Measurements from ENCODE around the gene FOXO1. TPM values are rescaled to one million over a fixed set of nuclear protein-coding genes. Genes with fewer than 3 reads are reported as not detected.

FOXO1 gene
- total and polyA plus RNA-seq, 2 donors (not counting 1 experiment from before 2014, with no cell fraction given) = 1.9 to 2.5 TPM

DNA sequence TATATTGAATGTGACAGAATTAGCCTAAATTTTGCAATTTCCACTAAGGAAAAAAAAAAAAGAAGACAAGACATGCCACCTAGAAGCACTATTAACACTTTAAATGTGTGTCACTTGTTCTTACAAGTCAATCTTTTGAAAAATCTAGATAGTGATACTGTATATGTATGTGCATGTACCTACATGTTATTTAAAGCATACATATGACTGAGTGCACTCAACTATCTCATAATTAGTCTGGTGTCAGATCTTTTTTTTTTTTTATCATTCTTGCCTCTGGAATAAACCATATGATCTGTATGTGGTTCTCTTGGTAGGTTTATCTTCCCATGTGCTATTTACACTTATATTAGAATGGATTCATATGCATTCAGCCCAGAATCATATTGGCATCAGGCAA, 62.3 kb downstream of the FOXO1 start:
- Histone ChIP-seq H3K4me1 (ENCODE audit: control insufficient read depth, extremely low read depth, insufficient read depth, low read length) (no peaks in the 10 kb centered on the region), H4K20me1 (ENCODE audit: control insufficient read depth, extremely low read depth, insufficient read depth, low read length) (no peaks in the 10 kb centered on the region), H3K79me2 (ENCODE audit: control insufficient read depth, insufficient read depth, low read length) (no peaks in the 10 kb centered on the region), H3K9me3 (ENCODE audit: control insufficient read depth, insufficient read depth, low read depth, low read length) (no peaks in the 10 kb centered on the region), H3K27me3 (ENCODE audit: control insufficient read depth, insufficient read depth, low read length) (no peaks in the 10 kb centered on the region), H3K4me3 (replicated peaks in 1 of 4; ENCODE audit: control extremely low read depth in 1 of 4, insufficient read depth in 1 of 4, low read depth in 3 of 4, low read length in 4 of 4) (no peak overlapping the region), H2AFZ (ENCODE audit: low read length) (no peak overlapping the region), H3K27ac (ENCODE audit: insufficient read depth, low read length) (no peak overlapping the region), H3K4me2 (ENCODE audit: extremely low read depth, insufficient read depth, low read length) (no peak overlapping the region), H3K9ac (ENCODE audit: insufficient read depth, low read length) (no peak overlapping the region), H3K36me3 (ENCODE audit: control insufficient read depth, insufficient read depth, low read length) (no peaks in the 10 kb centered on the region)
- no peak for TF ChIP-seq EZH2 (IDR thresholded peaks at IDR 0.05; ENCODE audit: low read length, missing control alignments)
- TF ChIP-seq, protein P1, sequence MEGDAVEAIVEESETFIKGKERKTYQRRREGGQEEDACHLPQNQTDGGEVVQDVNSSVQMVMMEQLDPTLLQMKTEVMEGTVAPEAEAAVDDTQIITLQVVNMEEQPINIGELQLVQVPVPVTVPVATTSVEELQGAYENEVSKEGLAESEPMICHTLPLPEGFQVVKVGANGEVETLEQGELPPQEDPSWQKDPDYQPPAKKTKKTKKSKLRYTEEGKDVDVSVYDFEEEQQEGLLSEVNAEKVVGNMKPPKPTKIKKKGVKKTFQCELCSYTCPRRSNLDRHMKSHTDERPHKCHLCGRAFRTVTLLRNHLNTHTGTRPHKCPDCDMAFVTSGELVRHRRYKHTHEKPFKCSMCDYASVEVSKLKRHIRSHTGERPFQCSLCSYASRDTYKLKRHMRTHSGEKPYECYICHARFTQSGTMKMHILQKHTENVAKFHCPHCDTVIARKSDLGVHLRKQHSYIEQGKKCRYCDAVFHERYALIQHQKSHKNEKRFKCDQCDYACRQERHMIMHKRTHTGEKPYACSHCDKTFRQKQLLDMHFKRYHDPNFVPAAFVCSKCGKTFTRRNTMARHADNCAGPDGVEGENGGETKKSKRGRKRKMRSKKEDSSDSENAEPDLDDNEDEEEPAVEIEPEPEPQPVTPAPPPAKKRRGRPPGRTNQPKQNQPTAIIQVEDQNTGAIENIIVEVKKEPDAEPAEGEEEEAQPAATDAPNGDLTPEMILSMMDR (conservative IDR thresholded peaks at IDR 0.05 in 1 of 2, IDR thresholded peaks at IDR 0.05 in 1 of 2; ENCODE audit: low read depth in 1 of 2, low read length in 2 of 2) = no peak
- DNase-seq (ENCODE audit: low read depth in 2 of 2) = no peak

DNA sequence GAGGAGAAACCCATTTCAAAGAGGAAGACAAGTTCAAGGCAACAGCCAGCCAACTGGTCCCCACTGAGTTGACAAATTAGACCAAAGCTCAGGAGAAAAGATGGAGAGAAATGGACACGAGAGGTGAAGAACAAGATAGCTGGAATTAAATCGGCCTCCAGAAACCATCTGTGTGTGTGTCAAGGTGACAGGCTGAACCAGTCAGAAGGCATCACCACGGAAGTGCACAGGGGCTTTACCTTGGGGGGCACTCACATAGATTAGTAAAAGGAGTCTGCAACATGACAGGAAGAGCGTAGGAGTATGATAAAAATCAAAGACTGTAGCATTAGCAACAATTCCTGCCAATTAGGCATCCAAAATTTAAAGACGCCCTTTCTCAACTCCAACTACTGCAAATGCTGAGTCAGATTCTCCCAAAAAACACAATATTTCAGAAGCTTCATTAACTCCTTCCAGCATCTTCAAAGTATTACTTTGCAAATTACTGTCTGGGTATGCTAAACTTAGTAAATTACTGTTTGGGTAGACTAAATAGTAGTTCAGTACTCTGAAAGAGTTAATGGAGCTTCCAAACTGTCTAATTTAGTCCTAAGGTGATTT, 66.2 kb downstream of the FOXO1 start:
- H3K79me2 ChIP-seq (ENCODE audit: control insufficient read depth, insufficient read depth, low read length) = no peaks in the 10 kb centered on the region

DNA sequence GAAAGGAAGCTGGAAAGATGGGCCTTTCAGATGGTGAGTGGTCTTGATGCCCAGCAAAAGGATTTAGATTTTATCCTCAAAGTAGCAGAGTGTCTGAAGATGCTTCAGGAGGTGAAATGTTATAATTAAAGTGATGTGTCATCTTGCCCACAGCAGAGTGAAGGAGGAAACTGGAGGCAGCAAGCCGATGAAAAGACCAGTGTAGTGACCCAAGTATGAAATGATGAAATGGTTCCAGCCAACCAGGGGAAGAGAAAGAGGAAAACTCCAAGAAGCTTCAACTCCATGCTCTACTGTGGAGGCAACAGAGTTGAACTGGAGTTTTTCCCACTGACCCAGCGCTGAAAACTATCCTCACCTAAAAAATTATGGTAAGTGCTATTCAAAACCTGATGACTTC, 66.7 kb downstream of the FOXO1 start:
- H3K36me3 ChIP-seq (ENCODE audit: control insufficient read depth, insufficient read depth, low read length) = no peaks in the 10 kb centered on the region
- H3K4me3 ChIP-seq (replicated peaks in 1 of 4; ENCODE audit: control extremely low read depth in 1 of 4, insufficient read depth in 1 of 4, low read depth in 3 of 4, low read length in 4 of 4) = no peak overlapping the region
- no peaks in the 10 kb centered on the region for H3K27me3 ChIP-seq (ENCODE audit: control insufficient read depth, insufficient read depth, low read length)
- H2AFZ ChIP-seq (ENCODE audit: low read length) = no peak overlapping the region
- DNase-seq (ENCODE audit: low read depth in 2 of 2) = no peak
- no peaks in the 10 kb centered on the region for H3K9me3 ChIP-seq (ENCODE audit: control insufficient read depth, insufficient read depth, low read depth, low read length)
- no peak overlapping the region for H3K4me2 ChIP-seq (ENCODE audit: extremely low read depth, insufficient read depth, low read length)
- no peak overlapping the region for H3K9ac ChIP-seq (ENCODE audit: insufficient read depth, low read length)
- no peaks in the 10 kb centered on the region for H4K20me1 ChIP-seq (ENCODE audit: control insufficient read depth, extremely low read depth, insufficient read depth, low read length)
- H3K79me2 ChIP-seq (ENCODE audit: control insufficient read depth, insufficient read depth, low read length) = no peaks in the 10 kb centered on the region
- TF ChIP-seq, protein P1 (conservative IDR thresholded peaks at IDR 0.05 in 1 of 2, IDR thresholded peaks at IDR 0.05 in 1 of 2; ENCODE audit: low read depth in 1 of 2, low read length in 2 of 2) = no peak
- no peak for TF ChIP-seq EZH2 (IDR thresholded peaks at IDR 0.05; ENCODE audit: low read length, missing control alignments)
- no peak overlapping the region for H3K27ac ChIP-seq (ENCODE audit: insufficient read depth, low read length)
- no peaks in the 10 kb centered on the region for H3K4me1 ChIP-seq (ENCODE audit: control insufficient read depth, extremely low read depth, insufficient read depth, low read length)

More for the DNA sequence above, 66.2 kb downstream of the FOXO1 start:
- no peak overlapping the region for H3K4me2 ChIP-seq (ENCODE audit: extremely low read depth, insufficient read depth, low read length)
- H3K9me3 ChIP-seq (ENCODE audit: control insufficient read depth, insufficient read depth, low read depth, low read length) = no peaks in the 10 kb centered on the region
- H4K20me1 ChIP-seq (ENCODE audit: control insufficient read depth, extremely low read depth, insufficient read depth, low read length) = no peaks in the 10 kb centered on the region
- DNase-seq (ENCODE audit: low read depth in 2 of 2) = no peak
- no peaks in the 10 kb centered on the region for H3K4me1 ChIP-seq (ENCODE audit: control insufficient read depth, extremely low read depth, insufficient read depth, low read length)
- no peak overlapping the region for H2AFZ ChIP-seq (ENCODE audit: low read length)
- no peak overlapping the region for H3K4me3 ChIP-seq (replicated peaks in 1 of 4; ENCODE audit: control extremely low read depth in 1 of 4, insufficient read depth in 1 of 4, low read depth in 3 of 4, low read length in 4 of 4)
- H3K27me3 ChIP-seq (ENCODE audit: control insufficient read depth, insufficient read depth, low read length) = no peaks in the 10 kb centered on the region
- no peak overlapping the region for H3K27ac ChIP-seq (ENCODE audit: insufficient read depth, low read length)
- H3K36me3 ChIP-seq (ENCODE audit: control insufficient read depth, insufficient read depth, low read length) = no peaks in the 10 kb centered on the region
- TF ChIP-seq, protein P1 (conservative IDR thresholded peaks at IDR 0.05 in 1 of 2, IDR thresholded peaks at IDR 0.05 in 1 of 2; ENCODE audit: low read depth in 1 of 2, low read length in 2 of 2) = no peak
- no peak for TF ChIP-seq EZH2 (IDR thresholded peaks at IDR 0.05; ENCODE audit: low read length, missing control alignments)
- H3K9ac ChIP-seq (ENCODE audit: insufficient read depth, low read length) = no peak overlapping the region
